HepG2 (cell line): Measurements from ENCODE around the gene OSBPL10. TPM values are rescaled to one million over a fixed set of nuclear protein-coding genes. Genes with fewer than 3 reads are reported as not detected.

Experiments used
- AHDC1 ChIP-seq: sonication (generic); formaldehyde crosslinking; IDR thresholded peaks from 2 replicates; pipeline ENCODE4 v1.5.1; 2020; ENCODE audit warnings: mild to moderate bottlenecking, missing genetic modification reagents, borderline replicate concordance
- ASH2L ChIP-seq: fragments of 300-600, 200-600 bp; sonication (generic); IDR thresholded peaks from 2 replicates; pipeline ENCODE4 v1.7.0; 2017; ENCODE audit warnings: low read depth, mild to moderate bottlenecking, moderate library complexity, mixed read lengths, low read length; ENCODE audit not compliant: insufficient read length
- CEBPG ChIP-seq: IDR thresholded peaks from 2 replicates; pipeline ENCODE4 v1.6.1; 2016
- ELF3 ChIP-seq: IDR thresholded peaks from 2 replicates; pipeline ENCODE4 v1.6.1; 2016; ENCODE audit warnings: missing genetic modification reagents, missing compliant biosample characterization
- NBN ChIP-seq: fragments of 450-650 bp; conservative IDR thresholded peaks from 2 replicates; pipeline ENCODE4 v1.6.1; 2017
- RARA ChIP-seq: IDR thresholded peaks from 2 replicates; pipeline ENCODE4 v1.6.1; 2016; ENCODE audit warnings: missing genetic modification reagents, missing compliant biosample characterization
- SALL1 ChIP-seq: sonication (generic); formaldehyde crosslinking; IDR thresholded peaks from 2 replicates; pipeline ENCODE4 v1.8.0; 2022; ENCODE audit warnings: mild to moderate bottlenecking, missing genetic modification reagents
- TEAD2 ChIP-seq: sonication (generic); formaldehyde crosslinking; IDR thresholded peaks from 2 replicates; pipeline ENCODE4 v1.9.0; 2021; ENCODE audit warnings: missing genetic modification reagents
- ZBTB40 ChIP-seq, 2 experiments: fragments of 450-650 bp in 1 of 2; sonication (generic) in 1 of 2; formaldehyde crosslinking in 1 of 2; IDR thresholded peaks; 2 replicates each; pipeline versions ENCODE4 v1.6.1 to v1.8.0; 2016 to 2022; ENCODE audit warnings: antibody characterized with exemption in 1 of 2, mild to moderate bottlenecking in 1 of 2, missing genetic modification reagents in 1 of 2
- ZNF17 ChIP-seq: sonication (generic); formaldehyde crosslinking; IDR thresholded peaks from 2 replicates; pipeline ENCODE4 v1.5.0; 2020; ENCODE audit warnings: mild to moderate bottlenecking, missing genetic modification reagents
- ZNF672 ChIP-seq: sonication (generic); formaldehyde crosslinking; IDR thresholded peaks from 2 replicates; pipeline ENCODE4 v1.8.1; 2022; ENCODE audit warnings: missing genetic modification reagents
- ZNF710 ChIP-seq: sonication (generic); formaldehyde crosslinking; IDR thresholded peaks from 2 replicates; pipeline ENCODE4 v1.5.0; 2020; ENCODE audit warnings: mild to moderate bottlenecking, missing genetic modification reagents, borderline replicate concordance
- ZNF792 ChIP-seq: IDR thresholded peaks from 2 replicates; pipeline ENCODE4 v1.6.1; 2016
- polyA plus RNA-seq, 8 experiments: library from polyadenylated mRNA; depleted of rRNA in 3 of 8; stranded (reverse) in 7 of 8; unstranded in 1 of 8; fragments of >200 nt; fragmentation: Illumina TruSeq in 4 of 8; extraction: Trizol in 4 of 8; gene quantifications; 2 replicates each; pipeline versions ENCODE4 v1.2.1 to v1.2.3, GENCODE V29; 2011 to 2016; ENCODE audit warnings: low read depth in 4 of 8, missing spikeins in 1 of 8, mixed read lengths in 1 of 8; ENCODE audit not compliant: insufficient read depth in 1 of 8
- total RNA-seq, 5 experiments: library from RNA; depleted of rRNA; stranded (reverse); fragments of >200 nt; fragmentation: Illumina TruSeq; extraction: Trizol; gene quantifications; 2 replicates each; pipeline ENCODE4 v1.2.3, GENCODE V29; 2016; ENCODE audit warnings: low read depth in 1 of 5

Gene OSBPL10
- total and polyA plus RNA-seq, 2 of the 13 experiments (the other 11 are each of a cell fraction or from before 2014, with no cell fraction given) = 10.3 to 28.6 TPM

GRCh38 chr3:31919528-31919927, 61.5 kb downstream of the OSBPL10 start (continued):
- TF ChIP-seq ZBTB40 (IDR thresholded peaks at IDR 0.05) = no peak
- no peak for TF ChIP-seq ZBTB40 (CRISPR knock-in tag; IDR thresholded peaks at IDR 0.05)
- TF ChIP-seq AHDC1 (CRISPR knock-in tag) = peak; percentile 75; the same call in 1 of the 2 replicates
- TF ChIP-seq ZNF17 (CRISPR knock-in tag) = no peak
- TF ChIP-seq ZNF792 (CRISPR knock-in tag) = peak; percentile 82; the same call in 1 of the 2 replicates
- peak; percentile 38; the same call in 1 of the 2 replicates for TF ChIP-seq ZNF710 (CRISPR knock-in tag)
- no peak for TF ChIP-seq ZNF672 (CRISPR knock-in tag)
- peak; percentile 47; the same call in 1 of the 2 replicates for TF ChIP-seq SALL1 (CRISPR knock-in tag)
- TF ChIP-seq NBN = no peak
- peak; percentile 54 for TF ChIP-seq RARA (CRISPR knock-in tag)
- peak; percentile 94 for TF ChIP-seq ELF3 (CRISPR knock-in tag)
- no peak for TF ChIP-seq ASH2L
- no peak for TF ChIP-seq TEAD2 (CRISPR knock-in tag)
- 0 out of 2 replicates have a peak, but pooled peaks have one; percentile 21 for TF ChIP-seq CEBPG (CRISPR knock-in tag)
